ENCODE data around the gene MMP7.

The MMP7 gene

GRCh38 chr11:102551169-102551781, 20.7 kb upstream of the MMP7 start:
- peak overlapping the region; percentile 39 for H4K91ac ChIP-seq (ENCODE audit: low read depth, low read length)
- H3K4me2 ChIP-seq (ENCODE audit: low read length): no peak overlapping the region
- H2BK12ac ChIP-seq (ENCODE audit: low read length): no peak overlapping the region
- no peak overlapping the region for H3K14ac ChIP-seq (ENCODE audit: low read length)
- H3K9me3 ChIP-seq (ENCODE audit: insufficient read depth, low read depth, low read length): no peaks in the 10 kb centered on the region
- no peak overlapping the region for H2AFZ ChIP-seq (ENCODE audit: insufficient read depth, low read length, poor library complexity)
- H3K79me1 ChIP-seq (ENCODE audit: low read length): peaks cover 3% of the 10 kb centered on the region
- DNase-seq: no peak
- H4K12ac ChIP-seq (ENCODE audit: low read depth, low read length): no peak overlapping the region
- no peak overlapping the region for H3K18ac ChIP-seq (ENCODE audit: low read length)
- H3K27ac ChIP-seq (ENCODE audit: low read depth, low read length): no peak overlapping the region
- H3K79me2 ChIP-seq (ENCODE audit: control insufficient read depth, insufficient read depth, low read length, poor library complexity): no peaks in the 10 kb centered on the region
- no peaks in the 10 kb centered on the region for H3K36me3 ChIP-seq (ENCODE audit: control insufficient read depth in 1 of 2, insufficient read depth in 2 of 2, low read length in 2 of 2)
- H3K4me1 ChIP-seq (ENCODE audit: control insufficient read depth in 1 of 2, insufficient read depth in 2 of 2, low read length in 2 of 2): peaks cover 9% of the 10 kb centered on the region in 2 experiments
- no peak overlapping the region for H3K23ac ChIP-seq (ENCODE audit: low read length)
- no peak overlapping the region for H2BK120ac ChIP-seq (ENCODE audit: insufficient read depth, low read length, poor library complexity)
- H3K27me3 ChIP-seq (ENCODE audit: insufficient read depth, low read length): no peaks in the 10 kb centered on the region
- no peak overlapping the region for H3K9ac ChIP-seq (ENCODE audit: low read length)
- no peak overlapping the region for H2BK5ac ChIP-seq (ENCODE audit: low read depth, low read length, poor library complexity)
- WGBS (ENCODE audit: extremely low coverage, insufficient coverage, insufficient read length): no CpG with 5 or more reads among the region's 6 CpGs
- no peak overlapping the region for H3K4ac ChIP-seq (ENCODE audit: low read depth, low read length)
- H4K8ac ChIP-seq (ENCODE audit: low read depth, low read length): no peak overlapping the region
- no peak overlapping the region for H2AK5ac ChIP-seq (ENCODE audit: low read length)
- H3K4me3 ChIP-seq (ENCODE audit: low read depth, low read length): no peak overlapping the region

DNA sequence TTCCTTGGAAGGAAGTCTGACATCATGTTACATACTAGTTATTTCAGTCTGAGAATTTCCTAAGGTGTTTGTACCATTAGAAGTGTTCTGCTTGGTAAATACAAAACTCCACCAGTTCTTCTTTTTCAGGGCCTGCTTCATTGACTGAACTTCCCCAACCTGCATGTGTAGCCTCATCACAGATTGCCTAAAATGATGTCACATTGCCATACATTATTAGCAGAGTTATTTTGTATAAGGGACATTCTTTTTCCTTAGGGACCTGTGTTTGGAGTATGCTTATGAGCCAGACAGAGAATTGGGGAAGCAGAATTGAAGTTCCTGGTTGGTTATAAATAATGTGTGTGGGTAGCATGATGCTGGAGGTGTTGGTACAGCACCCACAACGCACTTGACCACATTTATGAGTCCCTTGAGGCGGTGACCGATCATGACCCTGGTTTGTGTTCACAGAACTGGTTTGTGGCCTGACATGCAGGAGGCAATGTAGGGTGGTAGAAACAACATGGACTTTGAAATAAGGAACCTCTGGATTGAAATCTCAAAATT, 16.4 kb upstream of the MMP7 start:
- no peak overlapping the region for H4K8ac ChIP-seq (ENCODE audit: low read depth, low read length)
- no peak overlapping the region for H2AFZ ChIP-seq (ENCODE audit: insufficient read depth, low read length, poor library complexity)
- no peak overlapping the region for H2BK120ac ChIP-seq (ENCODE audit: insufficient read depth, low read length, poor library complexity)
- peak in 1 of 2 donors; percentile 26 for DNase-seq
- no peak overlapping the region for H3K23ac ChIP-seq (ENCODE audit: low read length)
- H3K36me3 ChIP-seq (ENCODE audit: control insufficient read depth in 1 of 2, insufficient read depth in 2 of 2, low read length in 2 of 2): no peaks in the 10 kb centered on the region
- H2BK12ac ChIP-seq (ENCODE audit: low read length): no peak overlapping the region
- H2BK5ac ChIP-seq (ENCODE audit: low read depth, low read length, poor library complexity): no peak overlapping the region
- H3K79me2 ChIP-seq (ENCODE audit: control insufficient read depth, insufficient read depth, low read length, poor library complexity): no peaks in the 10 kb centered on the region
- H3K18ac ChIP-seq (ENCODE audit: low read length): no peak overlapping the region
- H3K27me3 ChIP-seq (ENCODE audit: insufficient read depth, low read length): no peaks in the 10 kb centered on the region
- H4K12ac ChIP-seq (ENCODE audit: low read depth, low read length): no peak overlapping the region
- peaks cover 5% of the 10 kb centered on the region in 2 experiments for H3K4me1 ChIP-seq (ENCODE audit: control insufficient read depth in 1 of 2, insufficient read depth in 2 of 2, low read length in 2 of 2)
- no peaks in the 10 kb centered on the region for H3K9me3 ChIP-seq (ENCODE audit: insufficient read depth, low read depth, low read length)
- H3K79me1 ChIP-seq (ENCODE audit: low read length): peaks cover 2% of the 10 kb centered on the region
- no peak overlapping the region for H4K91ac ChIP-seq (ENCODE audit: low read depth, low read length)
- H3K27ac ChIP-seq (ENCODE audit: low read depth, low read length): no peak overlapping the region
- no peak overlapping the region for H2AK5ac ChIP-seq (ENCODE audit: low read length)
- H3K14ac ChIP-seq (ENCODE audit: low read length): no peak overlapping the region
- no CpG with 5 or more reads among the region's 3 CpGs for whole genome bisulfite sequencing (ENCODE audit: extremely low coverage, insufficient coverage, insufficient read length)
- H3K9ac ChIP-seq (ENCODE audit: low read length): no peak overlapping the region
- no peak overlapping the region for H3K4ac ChIP-seq (ENCODE audit: low read depth, low read length)
- H3K4me2 ChIP-seq (ENCODE audit: low read length): no peak overlapping the region
- no peak overlapping the region for H3K4me3 ChIP-seq (ENCODE audit: low read depth, low read length)

DNA sequence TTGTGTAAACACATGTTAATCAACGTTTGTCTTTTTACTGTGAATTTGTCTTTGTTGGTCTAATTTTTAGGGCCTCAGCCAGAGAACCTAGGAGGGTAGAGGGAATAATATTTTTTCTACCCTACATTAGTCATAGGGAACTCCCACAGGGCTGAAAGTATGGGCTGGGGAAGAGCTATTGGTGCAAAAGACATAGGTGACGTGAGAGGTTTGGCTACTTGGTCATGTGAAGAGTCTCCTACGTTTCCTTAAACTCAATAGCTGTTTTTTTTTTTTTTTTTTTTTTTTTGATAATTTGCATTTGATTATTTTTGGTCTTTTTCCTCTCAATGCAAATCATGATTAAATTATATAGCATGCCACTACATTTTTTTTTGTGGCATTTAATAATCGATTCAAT, 15.9 kb upstream of the MMP7 start:
- H2BK12ac ChIP-seq (ENCODE audit: low read length): no peak overlapping the region
- no peak overlapping the region for H2BK5ac ChIP-seq (ENCODE audit: low read depth, low read length, poor library complexity)
- peaks cover 2 to 3% of the 10 kb centered on the region in 2 experiments for H3K4me1 ChIP-seq (ENCODE audit: control insufficient read depth in 1 of 2, insufficient read depth in 2 of 2, low read length in 2 of 2)
- no peak overlapping the region for H4K12ac ChIP-seq (ENCODE audit: low read depth, low read length)
- no peak overlapping the region for H3K4me2 ChIP-seq (ENCODE audit: low read length)
- H3K79me1 ChIP-seq (ENCODE audit: low read length): no peaks in the 10 kb centered on the region
- no peak overlapping the region for H2AFZ ChIP-seq (ENCODE audit: insufficient read depth, low read length, poor library complexity)
- no peak overlapping the region for H3K18ac ChIP-seq (ENCODE audit: low read length)
- H3K14ac ChIP-seq (ENCODE audit: low read length): no peak overlapping the region
- H2BK120ac ChIP-seq (ENCODE audit: insufficient read depth, low read length, poor library complexity): no peak overlapping the region
- H3K27me3 ChIP-seq (ENCODE audit: insufficient read depth, low read length): no peaks in the 10 kb centered on the region
- no peaks in the 10 kb centered on the region for H3K79me2 ChIP-seq (ENCODE audit: control insufficient read depth, insufficient read depth, low read length, poor library complexity)
- DNase-seq: peak in 1 of 2 donors; percentile 13
- H3K9me3 ChIP-seq (ENCODE audit: insufficient read depth, low read depth, low read length): no peaks in the 10 kb centered on the region
- no peak overlapping the region for H4K8ac ChIP-seq (ENCODE audit: low read depth, low read length)
- no peak overlapping the region for H2AK5ac ChIP-seq (ENCODE audit: low read length)
- H3K27ac ChIP-seq (ENCODE audit: low read depth, low read length): no peak overlapping the region
- no peak overlapping the region for H3K4me3 ChIP-seq (ENCODE audit: low read depth, low read length)
- H4K91ac ChIP-seq (ENCODE audit: low read depth, low read length): no peak overlapping the region
- WGBS (ENCODE audit: extremely low coverage, insufficient coverage, insufficient read length): no CpG with 5 or more reads among the region's 4 CpGs
- H3K9ac ChIP-seq (ENCODE audit: low read length): no peak overlapping the region
- H3K4ac ChIP-seq (ENCODE audit: low read depth, low read length): no peak overlapping the region
- H3K36me3 ChIP-seq (ENCODE audit: control insufficient read depth in 1 of 2, insufficient read depth in 2 of 2, low read length in 2 of 2): no peaks in the 10 kb centered on the region
- H3K23ac ChIP-seq (ENCODE audit: low read length): no peak overlapping the region

GRCh38 chr11:102545701-102546100, 15.2 kb upstream of the MMP7 start:
- Histone ChIP-seq H2BK5ac (ENCODE audit: low read depth, low read length, poor library complexity) (no peak overlapping the region), H2AK5ac (ENCODE audit: low read length) (no peak overlapping the region), H3K4ac (ENCODE audit: low read depth, low read length) (no peak overlapping the region), H4K8ac (ENCODE audit: low read depth, low read length) (no peak overlapping the region), H3K79me1 (ENCODE audit: low read length) (no peaks in the 10 kb centered on the region), H4K12ac (ENCODE audit: low read depth, low read length) (no peak overlapping the region), H2BK120ac (ENCODE audit: insufficient read depth, low read length, poor library complexity) (no peak overlapping the region), H2BK12ac (ENCODE audit: low read length) (no peak overlapping the region), H3K9ac (ENCODE audit: low read length) (no peak overlapping the region), H3K4me2 (ENCODE audit: low read length) (no peak overlapping the region), H3K18ac (ENCODE audit: low read length) (no peak overlapping the region), H3K9me3 (ENCODE audit: insufficient read depth, low read depth, low read length) (no peaks in the 10 kb centered on the region), H3K79me2 (ENCODE audit: control insufficient read depth, insufficient read depth, low read length, poor library complexity) (no peaks in the 10 kb centered on the region), H3K36me3 (ENCODE audit: control insufficient read depth in 1 of 2, insufficient read depth in 2 of 2, low read length in 2 of 2) (no peaks in the 10 kb centered on the region), H3K23ac (ENCODE audit: low read length) (no peak overlapping the region), H2AFZ (ENCODE audit: insufficient read depth, low read length, poor library complexity) (no peak overlapping the region), H3K27me3 (ENCODE audit: insufficient read depth, low read length) (no peaks in the 10 kb centered on the region), H3K4me1 (ENCODE audit: control insufficient read depth in 1 of 2, insufficient read depth in 2 of 2, low read length in 2 of 2) (no peaks in the 10 kb centered on the region), H3K4me3 (ENCODE audit: low read depth, low read length) (no peak overlapping the region), H3K14ac (ENCODE audit: low read length) (no peak overlapping the region), H3K27ac (ENCODE audit: low read depth, low read length) (no peak overlapping the region), H4K91ac (ENCODE audit: low read depth, low read length) (no peak overlapping the region)
- DNase-seq: peak in 1 of 2 donors; percentile 16
- WGBS (ENCODE audit: extremely low coverage, insufficient coverage, insufficient read length): no CpG with 5 or more reads among the region's 4 CpGs
